Hematopoietic multipotent progenitor cell treated with erythropoietin and hydrocortisone succinate and interleukin-3 and kit ligand, for 6 days (in vitro differentiated cells): Measurements from ENCODE around the gene ENDOV.
A peak's percentile ranks its signal among the peaks of the same experiment; 100 is the strongest.
"Not testable (repeated sequence)": the region's sequence is repeated elsewhere in the genome, so short reads cannot be mapped to it uniquely, and the experiment has no call there.

Experiments used
- DNase-seq: peaks from one replicate; pipeline ENCODE4 v3.0.0-alpha.2; 2015

ENDOV gene

GRCh38 chr17:80389011-80389995 lies 25.7 kb upstream of the ENDOV start:
- no peak for DNase-seq

GRCh38 chr17:80393241-80393890 lies 21.6 kb upstream of the ENDOV start:
- no peak for DNase-seq

- DNase-seq: no peak
Measured at GRCh38 chr17:80393961-80394360, 21.0 kb upstream of the ENDOV start.

GRCh38 chr17:80394629-80395216 lies 20.2 kb upstream of the ENDOV start:
- DNase-seq: no peak

DNA sequence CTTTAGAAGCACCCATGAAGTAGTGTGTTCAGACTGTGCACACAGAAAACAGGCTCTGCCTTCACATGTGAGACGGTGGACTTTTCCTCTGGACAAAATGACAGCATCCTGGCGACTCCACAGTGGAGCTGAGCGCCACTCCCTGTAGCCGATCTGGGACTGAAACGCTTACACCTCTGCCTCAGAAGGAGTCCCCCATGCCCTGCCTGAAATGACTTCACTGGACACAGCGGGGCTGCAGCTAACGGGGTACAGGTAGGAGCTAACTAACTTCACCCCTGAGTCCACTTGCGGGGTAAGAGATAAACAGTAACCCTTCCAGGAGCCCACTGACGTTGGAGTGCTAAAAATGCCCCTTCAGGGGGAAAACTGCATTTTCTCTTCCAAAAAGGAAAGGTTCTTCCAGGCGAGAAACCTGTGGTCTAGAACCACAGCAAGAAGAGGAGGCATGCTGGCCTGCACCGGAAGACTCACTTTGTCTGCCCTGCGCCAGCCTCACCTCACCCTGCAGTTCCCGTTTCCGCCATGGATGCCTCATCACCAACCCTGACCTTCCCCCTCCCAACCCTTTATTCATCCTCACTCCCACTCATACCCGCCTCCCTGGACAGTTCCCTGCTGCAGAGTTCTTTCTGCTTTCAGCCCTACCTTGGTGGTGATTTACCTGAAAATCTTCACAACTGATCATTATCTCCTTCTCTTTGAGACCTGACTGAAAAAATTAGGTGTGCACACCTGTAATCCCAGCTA lies 19.4 kb upstream of the ENDOV start:
- no peak for DNase-seq

DNA sequence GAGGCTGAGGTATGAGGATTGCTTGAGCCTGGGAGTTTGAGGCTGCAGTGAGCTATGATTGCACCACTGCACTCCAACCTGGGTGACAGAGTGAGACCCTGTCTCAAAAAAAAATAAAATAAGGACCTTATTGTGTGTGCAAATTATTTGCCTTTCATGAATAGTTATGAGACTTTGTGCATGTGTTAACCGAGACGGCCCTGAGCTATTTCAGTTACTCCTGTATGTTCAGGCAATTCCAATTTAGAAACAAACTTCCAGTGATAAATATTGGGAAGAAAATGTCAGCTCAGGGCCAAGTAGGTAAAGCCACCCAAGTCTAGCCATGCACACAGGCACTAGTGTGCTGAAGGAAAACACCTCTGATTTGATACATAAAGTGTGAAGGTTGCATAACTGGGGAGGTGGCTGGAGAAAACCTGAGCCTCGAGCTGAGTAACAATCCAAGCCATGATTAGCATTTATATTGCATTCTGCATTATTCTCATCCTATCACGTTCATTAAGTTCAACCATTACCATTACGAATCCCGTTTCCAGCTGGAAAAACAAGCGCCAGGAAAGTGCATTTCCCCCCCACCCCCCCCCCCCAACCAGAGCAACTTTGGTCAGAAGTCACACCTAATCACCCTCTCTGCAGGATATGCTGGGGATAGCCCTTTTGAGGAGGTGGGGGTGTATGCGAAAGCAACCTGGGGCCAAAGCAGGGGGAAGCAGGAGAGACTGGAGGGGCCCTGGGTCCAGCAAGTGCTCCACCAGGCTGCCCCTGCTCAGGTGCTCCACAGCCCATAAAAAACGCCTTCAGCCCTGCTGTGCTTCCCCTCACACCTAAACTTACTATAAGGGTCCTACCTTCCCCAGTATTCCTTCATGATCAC lies 18.6 kb upstream of the ENDOV start:
- no peak for DNase-seq

GRCh38 chr17:80397034-80397387 lies 18.0 kb upstream of the ENDOV start:
- no peak for DNase-seq

DNA sequence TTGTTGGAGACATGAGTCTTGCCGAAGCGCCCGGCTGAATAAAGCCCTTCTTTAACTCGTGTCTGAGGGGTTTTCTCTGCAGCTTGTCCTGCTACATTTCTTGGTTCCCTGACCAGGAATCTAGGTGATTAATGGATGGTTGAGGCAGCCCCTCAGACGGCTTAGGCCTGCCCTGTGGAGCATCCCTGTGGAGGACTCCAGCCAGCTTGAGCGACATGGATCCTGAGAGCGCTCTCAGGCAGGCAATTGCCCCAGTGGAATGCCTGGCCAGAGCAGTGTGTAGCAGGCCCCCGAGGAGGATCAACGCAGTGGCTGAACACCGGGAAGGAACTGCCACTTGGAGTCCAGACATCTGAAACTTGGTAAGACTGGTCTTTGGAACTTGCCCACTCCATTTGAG lies 17.3 kb upstream of the ENDOV start:
- no peak for DNase-seq

GRCh38 chr17:80401086-80401485 lies 13.9 kb upstream of the ENDOV start:
- DNase-seq: not testable (repeated sequence)

GRCh38 chr17:80402102-80402501 lies 12.9 kb upstream of the ENDOV start:
- not testable (repeated sequence) for DNase-seq

DNA sequence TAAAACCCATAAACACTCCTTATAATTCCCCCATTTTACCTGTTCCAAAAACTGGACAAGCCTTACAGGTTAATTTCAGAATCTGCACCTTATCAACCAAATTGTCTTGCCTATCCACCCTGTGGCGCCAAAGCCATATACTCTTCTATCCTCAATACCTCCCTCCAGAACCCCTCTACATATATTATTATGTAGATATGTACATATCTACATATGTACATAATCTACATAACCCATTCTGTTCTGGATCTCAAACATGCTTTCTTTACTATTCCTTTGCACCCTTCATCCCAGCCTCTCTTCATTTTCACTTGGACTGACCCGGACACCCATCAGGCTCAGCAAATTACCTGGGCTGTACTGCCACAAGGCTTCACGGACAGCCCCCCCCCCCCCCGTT lies 12.0 kb upstream of the ENDOV start:
- DNase-seq: no peak

DNA sequence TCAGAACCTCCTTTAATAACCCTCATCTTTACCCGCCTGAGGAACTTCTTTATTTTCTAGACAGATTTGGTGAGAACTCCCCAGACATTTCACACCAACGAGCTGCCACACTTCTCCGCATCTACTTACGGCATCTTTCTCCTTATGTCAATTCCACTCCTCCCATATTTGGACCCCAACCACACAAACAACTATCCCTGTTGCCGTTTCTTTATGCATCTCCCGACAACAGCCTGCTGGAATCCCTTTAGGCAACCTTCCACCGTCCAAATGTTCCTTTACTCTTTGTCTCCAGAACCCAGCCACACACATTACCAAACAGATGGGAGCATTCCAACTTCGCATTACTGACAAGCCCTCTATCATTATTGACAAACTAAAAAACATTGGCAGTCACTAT lies 8.8 kb upstream of the ENDOV start:
- DNase-seq: no peak

GRCh38 chr17:80407917-80408316 lies 7.0 kb upstream of the ENDOV start:
- not testable (repeated sequence) for DNase-seq

GRCh38 chr17:80408872-80409271 lies 6.1 kb upstream of the ENDOV start:
- no peak for DNase-seq

DNA sequence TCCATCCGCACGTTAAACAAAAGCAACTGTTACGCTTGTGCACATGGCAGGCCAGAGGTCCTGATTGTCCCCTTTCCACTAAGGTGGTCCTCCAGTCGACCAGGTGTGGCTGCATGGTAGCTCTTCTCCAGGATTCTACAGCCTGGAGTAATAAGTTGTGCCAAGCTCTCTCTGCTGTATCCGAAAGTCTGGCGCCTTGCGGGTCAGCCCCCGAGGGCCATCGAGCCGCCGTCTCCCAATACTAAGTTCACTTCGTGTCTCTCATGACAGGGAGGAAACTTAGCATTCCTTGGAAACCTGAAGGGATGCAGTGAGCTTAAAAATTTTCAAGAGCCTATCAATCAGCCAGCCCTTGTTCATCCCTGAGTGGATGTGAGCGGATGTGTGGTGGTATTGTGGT lies 5.3 kb upstream of the ENDOV start:
- DNase-seq: no peak

GRCh38 chr17:80410441-80411087 lies 4.4 kb upstream of the ENDOV start:
- DNase-seq: not testable (repeated sequence)

- DNase-seq: peak; percentile 8
Measured at GRCh38 chr17:80413771-80414507, 1.0 kb upstream of the ENDOV start.

GRCh38 chr17:80414508-80414802 lies 512 bp upstream of the ENDOV start:
- peak; percentile 28 for DNase-seq

- DNase-seq: no peak
Measured at GRCh38 chr17:80415626-80416137, 715 bp downstream of the ENDOV start.

DNA sequence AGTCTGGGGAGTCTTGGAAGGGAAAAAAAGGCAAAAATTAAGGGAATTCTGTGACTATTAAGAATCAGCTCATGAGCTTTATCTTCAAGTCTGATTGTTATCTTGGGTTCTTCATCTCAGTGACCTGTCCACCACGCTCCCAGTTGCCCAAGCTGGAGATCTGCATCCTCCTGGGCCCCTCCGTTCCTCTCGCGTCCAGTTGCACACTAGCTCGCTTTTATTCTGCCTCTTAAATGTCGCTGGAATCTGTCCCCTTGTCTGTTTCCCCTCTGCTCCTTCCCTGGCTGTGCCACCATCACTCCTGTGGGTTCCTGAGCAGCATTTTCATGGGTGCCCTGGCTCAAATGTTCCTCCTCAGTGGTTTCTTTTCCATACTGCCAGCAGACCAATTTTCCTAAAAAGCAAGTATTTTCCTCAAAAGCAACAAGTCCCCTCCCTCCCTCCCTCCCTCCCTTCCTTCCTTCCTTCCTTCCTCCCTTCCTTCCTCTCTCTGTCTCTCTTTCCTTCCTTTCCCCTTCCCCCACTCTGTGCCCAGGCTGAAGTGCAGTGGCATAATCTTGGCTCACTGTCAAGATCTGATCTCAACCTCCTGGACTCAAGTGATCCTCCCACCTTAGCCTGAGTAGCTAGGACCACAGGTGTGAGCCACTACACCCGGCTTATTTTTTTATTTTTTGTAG lies 1.4 kb downstream of the ENDOV start:
- no peak for DNase-seq
